Fibroblast of lung (primary cell): ENCODE results near the gene ATP2A1. TPM values are rescaled to one million over a fixed set of nuclear protein-coding genes. Genes with fewer than 3 reads are reported as not detected.

Source experiments
- DNase-seq, 2 donors: peaks; one replicate each; pipeline versions ENCODE4 v3.0.0 to v3.0.0-alpha.2; 2010; ENCODE audit warnings: low read depth in 2 of 2
- H2AFZ ChIP-seq: 2 replicates; pipeline ENCODE4 v1.5.1; 2012; ENCODE audit warnings: low read length, control low read depth, inconsistent platforms
- H3K27ac ChIP-seq: 2 replicates; pipeline ENCODE4 v1.5.1; 2011; ENCODE audit warnings: low read length, control low read depth; ENCODE audit not compliant: insufficient read depth
- H3K27me3 ChIP-seq: 2 replicates; pipeline ENCODE4 v1.5.1; 2011; ENCODE audit warnings: mild to moderate bottlenecking, low read length; ENCODE audit not compliant: control insufficient read depth, insufficient read depth
- H3K36me3 ChIP-seq: 2 replicates; pipeline ENCODE4 v1.5.1; 2011; ENCODE audit warnings: low read length; ENCODE audit not compliant: control insufficient read depth, insufficient read depth
- H3K4me1 ChIP-seq: 2 replicates; pipeline ENCODE4 v1.5.1; 2011; ENCODE audit warnings: low read length; ENCODE audit not compliant: control insufficient read depth, insufficient read depth; ENCODE audit errors: extremely low read depth
- H3K4me2 ChIP-seq: 2 replicates; pipeline ENCODE4 v1.5.1; 2011; ENCODE audit warnings: low read length, control low read depth; ENCODE audit not compliant: insufficient read depth; ENCODE audit errors: extremely low read depth
- H3K4me3 ChIP-seq, 4 experiments: fragments of 200-600 bp in 1 of 4; sonication (generic) in 1 of 4; replicated peaks in 1 of 4; 2 replicates each; pipeline ENCODE4 v1.5.1; 2011 to 2016; ENCODE audit warnings: low read length in 4 of 4, low read depth in 3 of 4, mild to moderate bottlenecking in 3 of 4, control low read depth in 2 of 4, inconsistent platforms in 1 of 4, mixed read lengths in 1 of 4; ENCODE audit not compliant: insufficient read depth in 1 of 4; ENCODE audit errors: control extremely low read depth in 1 of 4
- H3K79me2 ChIP-seq: 2 replicates; pipeline ENCODE4 v1.5.1; 2012; ENCODE audit warnings: mild to moderate bottlenecking, low read length, inconsistent platforms; ENCODE audit not compliant: control insufficient read depth, insufficient read depth
- H3K9ac ChIP-seq: 2 replicates; pipeline ENCODE4 v1.5.1; 2011; ENCODE audit warnings: mild to moderate bottlenecking, low read length, control low read depth; ENCODE audit not compliant: insufficient read depth
- H3K9me3 ChIP-seq: 2 replicates; pipeline ENCODE4 v1.5.1; 2012; ENCODE audit warnings: low read depth, low read length; ENCODE audit not compliant: control insufficient read depth, insufficient read depth
- H4K20me1 ChIP-seq: 2 replicates; pipeline ENCODE4 v1.5.1; 2011; ENCODE audit warnings: low read length; ENCODE audit not compliant: control insufficient read depth, insufficient read depth; ENCODE audit errors: extremely low read depth
- CTCF ChIP-seq, 2 donors: IDR thresholded peaks in 1 of 2; conservative IDR thresholded peaks in 1 of 2; 1 replicate in 1 of 2; 2 replicates in 1 of 2; pipeline ENCODE4 v1.5.1; 2011 to 2012; ENCODE audit warnings: low read length in 2 of 2, control low read depth in 1 of 2, inconsistent platforms in 1 of 2, low read depth in 1 of 2, mild to moderate bottlenecking in 1 of 2
- EZH2 ChIP-seq: IDR thresholded peaks from 2 replicates; pipeline ENCODE4 v1.5.1; 2012; ENCODE audit warnings: low read length, control low read depth, mild to moderate bottlenecking; ENCODE audit errors: missing control alignments
- polyA plus RNA-seq, 2 donors: library from polyadenylated mRNA; depleted of rRNA in 1 of 2; stranded (reverse) in 1 of 2; unstranded in 1 of 2; fragments of >200 nt; gene quantifications; 2 replicates each; pipeline ENCODE4 v1.2.1, GENCODE V29; 2011 to 2012; ENCODE audit warnings: missing spikeins in 1 of 2
- total RNA-seq: library from RNA; depleted of rRNA; stranded (reverse); fragments of >200 nt; gene quantifications from 2 replicates; pipeline ENCODE4 v1.2.1, GENCODE V29; 2014

The ATP2A1 gene
- total and polyA plus RNA-seq, 2 donors (not counting 1 experiment from before 2014, with no cell fraction given), result 0.22 to 0.33 TPM

- peak overlapping the region; percentile 84 for H2AFZ ChIP-seq
- peak overlapping the region; percentile 91 for H3K9ac ChIP-seq
- no peaks in the 10 kb centered on the region for H4K20me1 ChIP-seq
- H3K4me1 ChIP-seq, result peaks cover 10% of the 10 kb centered on the region
- peaks cover 24% of the 10 kb centered on the region for H3K79me2 ChIP-seq
- no peaks in the 10 kb centered on the region for H3K27me3 ChIP-seq
- H3K4me3 ChIP-seq, result peak overlapping the region; percentile 91 to 99 (median 98)
- TF ChIP-seq EZH2 (no peak), CTCF (conservative IDR thresholded peaks at IDR 0.05 in 1 of 2, IDR thresholded peaks at IDR 0.05 in 1 of 2; ENCODE audit: low read depth in 1 of 2, low read length in 2 of 2) (no peak)
- peaks cover 22% of the 10 kb centered on the region for H3K36me3 ChIP-seq
- H3K9me3 ChIP-seq, result no peaks in the 10 kb centered on the region
- H3K4me2 ChIP-seq, result peak overlapping the region; percentile 99
- no peak for DNase-seq
- peak overlapping the region; percentile 86 for H3K27ac ChIP-seq
These were observed 32.6 kb upstream of the ATP2A1 start for GRCh38 chr16:28845761-28846079.

DNA sequence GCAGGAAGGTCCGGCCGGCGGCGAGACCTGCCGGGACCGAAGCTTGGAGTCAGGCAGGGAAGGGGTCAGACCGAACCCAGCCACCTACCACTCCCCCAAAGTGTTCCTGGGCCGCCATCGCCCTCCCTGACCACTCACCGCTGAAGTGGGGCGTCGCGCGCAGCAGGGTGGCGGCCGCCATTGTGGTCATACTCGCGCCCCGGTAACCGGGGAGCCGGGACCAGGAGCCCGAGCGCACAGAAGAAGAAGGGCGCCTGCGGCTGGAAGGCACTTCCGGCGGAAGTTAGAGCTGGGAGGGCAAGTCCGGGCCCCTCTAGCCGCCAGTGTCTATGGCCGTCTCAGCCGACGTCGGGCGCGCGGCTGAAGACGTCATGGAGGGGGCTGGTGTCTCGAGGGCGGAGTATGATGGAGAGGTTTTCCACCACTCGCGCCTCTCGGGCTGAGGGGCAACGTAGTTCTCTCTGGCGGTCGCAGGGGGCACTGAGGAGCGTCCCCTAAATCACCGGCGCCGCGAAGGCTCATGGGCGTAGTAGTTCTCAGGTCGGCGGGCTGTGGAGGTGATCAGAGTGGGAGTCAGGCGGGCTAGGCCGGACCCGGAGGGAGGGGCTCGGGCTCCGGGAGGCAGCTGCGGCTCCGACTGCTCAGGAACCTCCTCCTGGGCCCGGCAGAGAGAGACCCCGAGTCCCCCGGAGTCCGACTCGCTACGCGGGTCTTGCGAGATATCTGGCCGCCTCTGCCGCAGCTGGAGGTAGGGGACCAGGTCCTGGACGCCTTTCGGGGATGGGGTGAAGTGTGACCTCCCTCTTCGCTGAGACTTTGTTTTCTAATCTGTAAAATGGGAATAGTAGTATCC, 32.0 kb upstream of the ATP2A1 start, which contains the start of gene TUFM:
TSS of gene TUFM (minus strand) at position 269 of the 853 bp plus-strand sequence. CDS start at position 190, 79 bp downstream.
- H3K9me3 ChIP-seq, result no peaks in the 10 kb centered on the region
- H3K79me2 ChIP-seq, result peaks cover 24% of the 10 kb centered on the region
- H3K9ac ChIP-seq, result peak within 1 kb of the TSS; percentile 91
- H3K36me3 ChIP-seq, result peaks cover 22% of the 10 kb centered on the region
- H3K4me2 ChIP-seq, result peak within 1 kb of the TSS; percentile 99
- H3K4me3 ChIP-seq, result peak within 1 kb of the TSS; percentile 91 to 99 (median 98)
- peak within 1 kb of the TSS; percentile 84 for H2AFZ ChIP-seq
- H3K27ac ChIP-seq, result peak within 1 kb of the TSS; percentile 86
- H3K27me3 ChIP-seq, result no peaks in the 10 kb centered on the region
- TF ChIP-seq CTCF (conservative IDR thresholded peaks at IDR 0.05 in 1 of 2, IDR thresholded peaks at IDR 0.05 in 1 of 2; ENCODE audit: low read depth in 1 of 2, low read length in 2 of 2) (peak; percentile 47 to 68), EZH2 (no peak)
- no peaks in the 10 kb centered on the region for H4K20me1 ChIP-seq
- DNase-seq, result peak; percentile 98 to 99
- peaks cover 10% of the 10 kb centered on the region for H3K4me1 ChIP-seq

DNA sequence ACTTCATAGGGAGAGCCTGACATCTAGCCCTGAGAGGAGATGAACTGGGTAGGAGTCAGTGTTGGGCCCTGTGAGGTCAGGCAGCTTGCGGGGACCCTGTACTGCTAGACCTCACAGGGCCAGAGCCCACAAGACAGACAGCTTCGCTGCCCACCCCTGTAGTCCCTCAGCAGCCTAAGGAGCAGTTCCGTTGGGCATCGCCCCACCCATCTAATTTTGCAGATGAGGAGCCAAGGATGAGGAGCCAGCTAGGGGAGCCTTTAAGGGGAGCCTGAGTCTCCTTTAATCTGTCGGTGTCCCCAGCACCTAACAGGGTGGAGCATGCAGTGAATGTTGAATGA, 31.4 kb upstream of the ATP2A1 start:
- Histone ChIP-seq H3K4me1 (peaks cover 10% of the 10 kb centered on the region), H3K9me3 (no peaks in the 10 kb centered on the region), H2AFZ (peak overlapping the region; percentile 78), H3K4me2 (peak overlapping the region; percentile 77), H3K9ac (peak overlapping the region; percentile 67), H3K27ac (peak overlapping the region; percentile 59), H4K20me1 (no peaks in the 10 kb centered on the region), H3K4me3 (peak overlapping the region; percentile 73 to 96 (median 84)), H3K27me3 (no peaks in the 10 kb centered on the region), H3K36me3 (peaks cover 22% of the 10 kb centered on the region), H3K79me2 (peaks cover 24% of the 10 kb centered on the region)
- no peak for DNase-seq
- TF ChIP-seq CTCF (conservative IDR thresholded peaks at IDR 0.05 in 1 of 2, IDR thresholded peaks at IDR 0.05 in 1 of 2; ENCODE audit: low read depth in 1 of 2, low read length in 2 of 2) (no peak), EZH2 (no peak)
